Stimulated activated CD8-positive, alpha-beta memory T cell treated with anti-CD3 and anti-CD28 coated beads, Interleukin-7, amount 100 ng/mL, for 48 hours (primary cell): ENCODE measurements around the gene MRPS34.

ENCODE experiments used
- DNase-seq, 2 donors: peaks; one replicate each; pipeline ENCODE4 v3.0.0-alpha.2; 2020; ENCODE audit warnings: low read depth in 1 of 2; ENCODE audit errors: extremely low read depth in 1 of 2

Gene MRPS34

DNA sequence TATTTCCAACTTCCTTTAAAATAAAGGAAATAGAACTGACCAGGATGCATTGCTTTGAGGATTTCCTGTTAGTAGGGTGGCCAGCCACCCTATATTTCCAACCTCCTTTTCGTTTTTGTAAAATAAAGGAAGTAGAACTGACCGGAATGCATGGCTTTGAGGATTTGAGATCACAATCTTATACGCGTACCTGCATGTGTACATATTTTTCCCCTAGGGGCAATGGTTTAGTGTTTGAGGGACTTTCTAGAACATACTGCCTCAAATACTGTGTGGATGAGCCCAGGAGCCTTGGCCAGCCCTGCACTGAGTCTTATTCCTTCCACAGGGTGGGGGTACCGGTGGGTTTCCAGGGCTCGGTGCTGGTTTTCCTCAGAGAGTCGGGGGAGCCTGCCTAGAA, 41.3 kb downstream of the MRPS34 start:
- no peak for DNase-seq

GRCh38 chr16:1731073-1731472, 41.9 kb downstream of the MRPS34 start:
- no peak for DNase-seq

DNA sequence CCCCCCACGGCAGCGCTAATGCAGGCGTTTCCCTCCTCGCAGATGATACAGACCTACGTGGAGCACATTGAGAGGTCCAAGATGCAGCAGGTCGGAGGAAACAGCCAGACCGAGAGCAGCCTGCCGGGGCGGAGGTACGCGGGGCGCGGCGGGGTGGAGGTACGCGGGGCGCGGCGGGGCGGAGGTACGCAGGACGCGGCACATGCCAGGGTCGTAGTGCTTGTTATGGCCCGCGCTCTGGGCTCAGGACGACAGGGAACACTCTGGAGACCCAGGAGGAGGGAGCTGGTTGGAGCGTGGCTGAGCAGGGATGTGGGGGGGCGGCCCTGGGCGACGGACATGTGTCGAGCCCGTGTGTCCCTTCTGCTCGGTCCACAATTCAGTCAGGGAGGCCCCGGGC, 43.5 kb downstream of the MRPS34 start:
- no peak for DNase-seq

GRCh38 chr16:1729026-1729425, 43.9 kb downstream of the MRPS34 start:
- DNase-seq: no peak

GRCh38 chr16:1727651-1728624, 45.0 kb downstream of the MRPS34 start:
- no peak for DNase-seq

DNA sequence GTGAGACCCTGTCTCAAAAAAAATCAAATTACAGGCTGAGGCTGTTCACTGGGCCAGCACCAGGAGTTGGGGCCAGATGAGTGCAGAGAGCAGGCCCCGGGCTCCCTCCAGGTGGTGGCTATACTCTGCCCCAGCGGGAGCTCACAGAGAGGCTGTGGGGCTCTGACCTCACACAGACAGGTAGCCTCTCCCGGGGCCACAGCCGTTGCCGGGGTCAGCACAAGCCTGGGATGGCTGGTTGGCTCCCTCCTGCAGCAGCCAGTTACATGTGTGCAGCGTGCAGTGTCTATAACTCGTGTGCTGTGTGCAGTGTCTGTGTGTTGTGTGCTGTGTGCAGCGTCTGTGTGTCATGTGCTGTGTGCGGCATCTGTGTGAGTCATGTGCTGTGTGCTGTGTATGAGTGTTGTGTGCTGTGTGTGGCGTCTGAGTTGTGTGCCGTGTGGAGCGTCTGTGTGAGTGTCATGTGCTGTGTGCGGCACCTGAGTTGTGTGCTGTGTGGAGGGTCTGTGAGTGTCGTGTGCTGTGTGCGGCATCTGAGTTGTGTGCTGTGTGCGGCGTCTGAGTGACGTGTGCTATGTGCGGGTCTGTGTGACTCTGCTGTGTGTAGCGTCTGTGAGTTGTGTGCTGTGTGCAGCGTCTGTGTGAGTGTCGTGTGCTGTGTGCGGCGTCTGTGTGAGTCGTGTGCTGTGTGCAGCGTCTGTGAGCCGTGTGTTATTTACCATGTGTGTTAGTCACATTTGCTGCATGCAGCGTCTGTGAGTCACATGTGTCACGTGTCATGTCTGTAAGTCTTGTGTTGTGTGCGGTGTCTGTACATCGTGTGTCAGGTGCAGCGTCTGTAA, 46.1 kb downstream of the MRPS34 start:
- no peak for DNase-seq

DNA sequence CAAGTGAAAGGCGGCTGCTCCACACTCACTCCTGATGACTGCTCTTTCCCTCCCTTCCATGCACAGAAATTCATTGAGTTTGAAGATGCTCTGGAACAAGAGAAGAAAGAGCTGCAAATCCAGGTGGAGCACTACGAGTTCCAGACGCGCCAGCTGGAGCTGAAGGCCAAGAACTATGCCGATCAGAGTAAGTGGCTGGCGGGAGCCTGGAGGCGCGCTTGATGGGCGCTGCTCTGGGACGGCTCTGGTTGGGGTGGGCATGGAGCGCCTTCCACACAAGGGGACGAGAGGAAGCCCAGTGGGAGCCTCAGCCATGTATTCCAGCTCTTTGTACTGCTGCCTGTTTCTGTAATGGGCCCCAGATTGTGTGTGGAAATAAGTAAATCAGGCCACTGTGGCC, 48.4 kb downstream of the MRPS34 start:
- no peak for DNase-seq

DNA sequence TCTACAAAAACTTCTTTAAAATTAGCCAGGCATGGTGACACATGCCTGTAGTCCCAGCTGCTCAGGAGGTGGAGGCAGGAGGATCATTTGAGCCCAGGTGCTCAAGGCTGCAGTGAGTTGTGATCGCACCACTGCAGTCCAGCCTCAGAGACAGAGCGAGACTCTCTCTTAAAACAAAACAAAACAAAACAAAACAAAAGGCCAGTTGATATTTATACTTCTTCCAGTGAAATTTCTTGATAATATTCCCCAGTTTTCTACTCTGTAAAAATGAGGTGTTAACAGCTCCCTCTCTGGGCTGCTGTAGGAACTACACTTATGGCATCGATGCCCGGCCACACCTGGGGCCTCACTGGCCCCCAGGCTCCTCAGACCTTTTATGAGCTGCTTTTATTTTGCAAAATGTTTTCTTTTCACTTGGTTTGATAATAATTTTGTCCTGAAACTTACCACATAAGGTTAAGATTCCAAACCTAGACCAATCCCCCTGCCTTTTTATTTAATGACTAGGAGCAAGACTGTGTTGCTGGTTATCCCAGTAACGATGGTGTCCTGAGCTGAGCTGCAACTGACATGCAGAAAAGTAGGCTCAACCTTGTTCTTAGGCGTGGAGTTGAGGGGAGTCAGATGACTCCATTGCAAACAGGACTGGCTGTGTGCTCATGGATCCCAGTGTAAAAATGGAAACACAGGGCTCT, 49.3 kb downstream of the MRPS34 start:
- no peak for DNase-seq
